ENCODE data around the gene FGFBP3. TPM values are rescaled to one million over a fixed set of nuclear protein-coding genes. Genes with fewer than 3 reads are reported as not detected.

Gene FGFBP3
- polyA plus RNA-seq, 6 donors from 2014 or later: 0.79 to 2.4 (median 1.4) TPM

GRCh38 chr10:91865562-91866081 is 43.7 kb downstream of the FGFBP3 start:
- Mint-ChIP-seq H3K4me3 (no peak overlapping the region), H3K27me3 (no peaks in the 10 kb centered on the region), H3K36me3 (peaks cover 0 to 18% of the 10 kb centered on the region in 2 donors), H3K4me1 (no peaks in the 10 kb centered on the region), H3K9me3 (no peaks in the 10 kb centered on the region), H3K27ac (peak overlapping the region in 1 of 6 donors; percentile 60)
- no peak for ATAC-seq (ENCODE audit: low read depth in 2 of 2)
- no peak for DNase-seq

DNA sequence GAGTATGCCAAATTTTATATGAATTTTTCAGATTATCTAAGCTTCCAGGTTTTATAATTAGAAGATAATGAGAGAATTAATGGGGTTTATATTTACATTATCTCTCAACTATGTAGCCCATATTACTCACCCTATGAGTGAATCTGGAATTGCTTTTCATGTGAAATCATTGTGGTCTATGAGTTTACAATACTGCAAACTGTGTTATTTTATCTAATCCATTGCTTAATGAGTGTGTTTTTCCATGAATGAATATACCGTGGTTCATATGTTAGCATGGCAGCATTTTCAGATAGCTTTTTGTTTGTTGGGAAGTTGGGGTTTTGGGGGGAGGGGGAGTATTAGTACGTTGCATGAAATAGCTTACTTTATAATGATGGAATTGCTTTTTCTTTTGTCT is 44.5 kb downstream of the FGFBP3 start:
- no peaks in the 10 kb centered on the region for H3K9me3 Mint-ChIP-seq
- H3K27me3 Mint-ChIP-seq: no peaks in the 10 kb centered on the region
- ATAC-seq (ENCODE audit: low read depth in 2 of 2) (no peak), DNase-seq (no peak)
- H3K4me1 Mint-ChIP-seq: no peaks in the 10 kb centered on the region
- no peak overlapping the region for H3K27ac Mint-ChIP-seq
- H3K4me3 Mint-ChIP-seq: peak overlapping the region in 1 of 8 donors; percentile 42
- H3K36me3 Mint-ChIP-seq: peaks cover 0 to 21% of the 10 kb centered on the region in 2 donors

GRCh38 chr10:91864099-91864498 is 45.2 kb downstream of the FGFBP3 start:
- no peak for DNase-seq
- peaks cover 0 to 22% of the 10 kb centered on the region in 2 donors for H3K36me3 Mint-ChIP-seq
- H3K4me1 Mint-ChIP-seq: no peaks in the 10 kb centered on the region
- no peak for ATAC-seq (ENCODE audit: low read depth in 2 of 2)
- H3K4me3 Mint-ChIP-seq: no peak overlapping the region
- no peaks in the 10 kb centered on the region for H3K27me3 Mint-ChIP-seq
- H3K9me3 Mint-ChIP-seq: no peaks in the 10 kb centered on the region
- H3K27ac Mint-ChIP-seq: peak overlapping the region in 1 of 6 donors; percentile 24

DNA sequence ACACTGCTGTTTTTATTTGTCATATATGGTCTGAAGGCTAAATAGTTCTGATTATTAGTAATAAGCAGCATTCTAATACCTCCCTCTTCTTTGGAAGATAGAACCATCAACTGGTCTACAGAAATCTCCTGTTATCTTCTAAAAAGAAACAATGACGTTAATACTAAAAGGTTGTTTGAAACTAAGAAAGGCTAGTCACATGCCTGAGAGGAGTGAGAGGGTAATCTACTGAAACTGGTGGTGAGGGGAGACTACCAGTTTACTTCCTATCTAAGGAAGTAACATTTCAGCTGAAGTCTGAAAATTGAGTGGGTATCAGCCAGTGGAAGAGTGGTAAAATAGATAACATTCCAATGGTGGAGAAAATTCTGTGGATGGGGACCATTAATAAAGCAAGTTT is 48.4 kb downstream of the FGFBP3 start:
- DNase-seq: no peak
- Mint-ChIP-seq H3K9me3 (no peaks in the 10 kb centered on the region), H3K4me1 (no peaks in the 10 kb centered on the region), H3K27ac (peak overlapping the region in 1 of 6 donors; percentile 20), H3K27me3 (no peaks in the 10 kb centered on the region), H3K4me3 (no peak overlapping the region), H3K36me3 (peaks cover 16 to 36% of the 10 kb centered on the region in 2 donors)
- no peak for ATAC-seq (ENCODE audit: low read depth in 2 of 2)

DNA sequence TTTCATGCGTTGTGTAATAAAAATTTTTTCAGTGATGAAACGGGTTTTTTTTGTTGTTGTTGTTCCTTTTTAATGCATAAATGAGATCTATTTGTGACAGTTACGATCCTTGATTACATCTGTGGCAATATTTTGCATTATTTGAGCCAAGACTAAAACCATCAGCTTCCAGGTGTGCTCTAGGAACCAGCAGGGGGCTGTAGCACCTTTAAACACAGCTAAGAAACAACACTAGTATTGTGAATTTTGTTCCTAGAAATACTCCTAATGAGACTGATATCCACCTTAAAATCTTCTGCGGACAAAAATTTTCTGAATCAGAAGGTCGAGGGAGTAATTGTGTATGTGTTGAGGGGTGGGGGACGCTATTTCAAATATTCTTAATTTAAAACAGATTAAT is 52.6 kb downstream of the FGFBP3 start:
- Mint-ChIP-seq H3K9me3 (no peaks in the 10 kb centered on the region), H3K4me1 (no peaks in the 10 kb centered on the region), H3K27ac (peak overlapping the region in 1 of 6 donors; percentile 72), H3K36me3 (peaks cover 16 to 30% of the 10 kb centered on the region in 2 donors), H3K4me3 (no peak overlapping the region), H3K27me3 (no peaks in the 10 kb centered on the region)
- ATAC-seq (ENCODE audit: low read depth in 2 of 2) (no peak), DNase-seq (no peak)

Other genes starting within 250 kb of the FGFBP3 start
- 10 to 100 TPM; 17.9 to 32.2 (median 26.5) TPM for gene TNKS2, start 111.1 kb downstream of the FGFBP3 start, polyA plus RNA-seq (ENCODE audit: low read depth in 6 of 6)
- 10 to 100 TPM in 5 of 6 donors, 1 to 10 TPM in 1; 9.2 to 25.8 (median 16.1) TPM for gene BTAF1, start 14.3 kb upstream of the FGFBP3 start, polyA plus RNA-seq (ENCODE audit: low read depth in 6 of 6)

All from naive B cell (primary cell).